Vagina (tissue), 2 donors: ENCODE results near the gene ARG2.
"Not testable (repeated sequence)": the region's sequence is repeated elsewhere in the genome, so short reads cannot be mapped to it uniquely, and the experiment has no call there.

ENCODE experiments used
- CTCF ChIP-seq, 3 experiments: fragments of 450-650 bp in 2 of 3; fragments of 200-600 bp in 1 of 3; sonication (generic) in 1 of 3; IDR thresholded peaks; one replicate each; pipeline ENCODE4 v1.5.1; 2017 to 2019; ENCODE audit warnings: antibody characterized with exemption in 3 of 3, mild to moderate bottlenecking in 2 of 3, moderate library complexity in 2 of 3
- POLR2A ChIP-seq, 2 donors: fragments of 450-650 bp; IDR thresholded peaks; one replicate each; pipeline ENCODE4 v1.6.1; 2017; ENCODE audit warnings: antibody characterized with exemption in 2 of 2, mild to moderate bottlenecking in 2 of 2, moderate library complexity in 2 of 2
- POLR2AphosphoS5 ChIP-seq, 2 donors: sonication (generic); formaldehyde crosslinking; IDR thresholded peaks; one replicate each; pipeline ENCODE4 v1.9.0; 2017; ENCODE audit warnings: antibody characterized with exemption in 2 of 2, mild to moderate bottlenecking in 2 of 2, low read depth in 1 of 2; ENCODE audit not compliant: insufficient read depth in 1 of 2

GRCh38 chr14:67593650-67594049 lies 26.1 kb upstream of the ARG2 start:
- not testable (repeated sequence) for TF ChIP-seq CTCF (IDR thresholded peaks at IDR 0.05); POLR2A (IDR thresholded peaks at IDR 0.05); POLR2AphosphoS5 (IDR thresholded peaks at IDR 0.05; ENCODE audit: insufficient read depth in 1 of 2, low read depth in 1 of 2)
